Right lobe of liver (tissue), 4 donors: ENCODE measurements around the gene PTPN5.

Experiments used
- CTCF ChIP-seq, 4 donors: fragments of 200-600 bp in 3 of 4; fragments of 450-650 bp in 1 of 4; IDR thresholded peaks; one replicate each; pipeline versions ENCODE4 v1.5.1 to v1.8.0; 2016 to 2022; ENCODE audit warnings: antibody characterized with exemption in 4 of 4, mild to moderate bottlenecking in 2 of 4
- POLR2A ChIP-seq: fragments of 450-650 bp; IDR thresholded peaks from one replicate; pipeline ENCODE4 v1.6.1; 2017; ENCODE audit warnings: antibody characterized with exemption, mild to moderate bottlenecking
- donor health status: DM: no; HTN: no; CAD: no.
- donor health status: DM: no; HTN: no; CAD: no.
- donor health status: DM: no; HTN: yes; CAD: no.

- TF ChIP-seq CTCF (IDR thresholded peaks at IDR 0.05) (no peak), POLR2A (no peak)
Measured at GRCh38 chr11:18794956-18795355, 3.4 kb upstream of the PTPN5 start.
